ENCODE data around the gene TDRD10.
"Not testable (repeated sequence)": the region's sequence is repeated elsewhere in the genome, so short reads cannot be mapped to it uniquely, and the experiment has no call there.

DNA sequence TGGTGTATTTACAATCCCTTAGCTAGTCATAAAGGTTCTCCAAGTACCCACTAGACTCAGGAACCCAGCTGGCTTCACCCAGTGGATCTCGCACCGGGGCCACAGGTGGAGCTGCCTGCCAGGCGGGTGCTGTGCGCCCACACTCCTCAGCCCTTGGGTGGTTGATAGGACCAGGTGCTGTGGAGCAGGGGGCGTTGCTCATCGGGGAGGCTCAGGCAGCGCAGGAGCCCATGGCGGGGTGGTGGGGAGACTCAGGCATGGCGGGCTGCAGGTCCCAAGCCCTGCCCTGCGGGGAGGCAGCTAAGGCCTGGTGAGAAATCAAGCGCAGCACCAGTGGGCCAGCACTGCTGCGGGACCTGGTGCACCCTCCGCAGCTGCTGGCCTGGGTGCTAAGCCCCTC, 29.9 kb downstream of the TDRD10 start:
- TF ChIP-seq, protein P1, sequence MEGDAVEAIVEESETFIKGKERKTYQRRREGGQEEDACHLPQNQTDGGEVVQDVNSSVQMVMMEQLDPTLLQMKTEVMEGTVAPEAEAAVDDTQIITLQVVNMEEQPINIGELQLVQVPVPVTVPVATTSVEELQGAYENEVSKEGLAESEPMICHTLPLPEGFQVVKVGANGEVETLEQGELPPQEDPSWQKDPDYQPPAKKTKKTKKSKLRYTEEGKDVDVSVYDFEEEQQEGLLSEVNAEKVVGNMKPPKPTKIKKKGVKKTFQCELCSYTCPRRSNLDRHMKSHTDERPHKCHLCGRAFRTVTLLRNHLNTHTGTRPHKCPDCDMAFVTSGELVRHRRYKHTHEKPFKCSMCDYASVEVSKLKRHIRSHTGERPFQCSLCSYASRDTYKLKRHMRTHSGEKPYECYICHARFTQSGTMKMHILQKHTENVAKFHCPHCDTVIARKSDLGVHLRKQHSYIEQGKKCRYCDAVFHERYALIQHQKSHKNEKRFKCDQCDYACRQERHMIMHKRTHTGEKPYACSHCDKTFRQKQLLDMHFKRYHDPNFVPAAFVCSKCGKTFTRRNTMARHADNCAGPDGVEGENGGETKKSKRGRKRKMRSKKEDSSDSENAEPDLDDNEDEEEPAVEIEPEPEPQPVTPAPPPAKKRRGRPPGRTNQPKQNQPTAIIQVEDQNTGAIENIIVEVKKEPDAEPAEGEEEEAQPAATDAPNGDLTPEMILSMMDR (IDR thresholded peaks at IDR 0.05): not testable (repeated sequence)
- not testable (repeated sequence) for TF ChIP-seq EP300 (IDR thresholded peaks at IDR 0.05)

Measured in esophagus muscularis mucosa (tissue), 3 donors.